Ovary (tissue), 9 donors: ENCODE measurements around the gene ZNF74. TPM values are rescaled to one million over a fixed set of nuclear protein-coding genes. Genes with fewer than 3 reads are reported as not detected.
A peak's percentile ranks its signal among the peaks of the same experiment; 100 is the strongest.

Experiments
- DNase-seq, 5 donors: peaks; one replicate each; pipeline ENCODE4 v3.0.0-alpha.2; 2019 to 2020
- H3K27ac ChIP-seq, 2 donors: fragments of 200-600 bp; one replicate each; pipeline versions ENCODE4 v1.5.1 to v1.8.0; 2019 to 2022
- H3K27me3 ChIP-seq: fragments of 200-600 bp; one replicate; pipeline ENCODE4 v1.8.0; 2022
- H3K36me3 ChIP-seq: fragments of 200-600 bp; sonication (generic); one replicate; pipeline ENCODE4 v1.5.1; 2019
- H3K4me1 ChIP-seq: one replicate; pipeline ENCODE4 v1.8.1; 2013; ENCODE audit warnings: mild to moderate bottlenecking, moderate library complexity; ENCODE audit not compliant: insufficient read depth
- H3K4me3 ChIP-seq: fragments of 200-600 bp; sonication (generic); one replicate; pipeline ENCODE4 v1.5.1; 2017
- H3K9me3 ChIP-seq, 2 donors: fragments of 200-600 bp in 1 of 2; sonication (generic) in 1 of 2; one replicate each; pipeline versions ENCODE4 v1.5.1 to v1.8.1; 2013 to 2019; ENCODE audit warnings: mild to moderate bottlenecking in 1 of 2, moderate library complexity in 1 of 2
- EP300 ChIP-seq: sonication (generic); formaldehyde crosslinking; IDR thresholded peaks from one replicate; pipeline ENCODE4 v1.6.1; 2017; ENCODE audit warnings: antibody characterized with exemption
- POLR2A ChIP-seq: fragments of 450-650 bp; IDR thresholded peaks from one replicate; pipeline ENCODE4 v1.6.1; 2017; ENCODE audit warnings: antibody characterized with exemption, mild to moderate bottlenecking, moderate library complexity
- WGBS, 3 donors: extraction: QIAGEN DNeasy Blood & Tissue Kit in 1 of 3; methylation state at CpG; one replicate each; pipeline versions ENCODE4 v1.1.5 to v1.1.7; 2013 to 2017; 5-methylcytosine and 5-hydroxymethylcytosine counted together
- intact Hi-C, 4 donors: fragments of 100-400 bp; cut with DNase I; formaldehyde crosslinking; loops; one replicate each; pipeline versions ENCODE4 v1.11.0 to v1.15.1; 2022 to 2023
- polyA plus RNA-seq, 2 donors: library from polyadenylated mRNA; stranded (reverse); fragments of 200-250 nt in 1 of 2; fragments of 350-450 nt in 1 of 2; fragmentation: Illumina TruSeq in 1 of 2; extraction: RNeasy Lipid Tissue Mini Kit (QIAGEN cat#74804) in 1 of 2; gene quantifications; one replicate each; pipeline ENCODE4 v1.2.3, GENCODE V29; 2013 to 2014
- total RNA-seq, 7 donors: library from RNA; depleted of rRNA in 2 of 7; stranded (reverse); fragments of >200 nt in 2 of 7; fragmentation: NEBNext Ultra II Directional in 3 of 7; extraction: Animal tissue kit (Norgen Biotek cat#: 25700) in 3 of 7; gene quantifications; one replicate each; pipeline versions ENCODE4 v1.1.0 to v1.2.4, GENCODE V29; 2016 to 2023
- TF ChIP-seq, protein P1 (sequence below), 3 donors: fragments of 450-650 bp in 2 of 3; fragments of 200-600 bp in 1 of 3; IDR thresholded peaks; one replicate each; pipeline versions ENCODE4 v1.5.1 to v1.8.0; 2016 to 2022; ENCODE audit warnings: antibody characterized with exemption in 3 of 3, mild to moderate bottlenecking in 1 of 3
- donor health status: DM: no; HTN: no; CAD: no; lungs with moderate emphysema.
- donor health status: DM: no; HTN: no; CAD: no.
- donor health status: Bipolar disorder and iron deficiency.
- donor health status: DM: yes; HTN: yes; CAD: no.
- donor health status: DM: no; HTN: no; CAD: no.
- donor health status: DM: yes; HTN: yes; CAD: no.

The ZNF74 gene
- total and polyA plus RNA-seq, 9 donors = 6.1 to 16.8 (median 11.6) TPM

DNA sequence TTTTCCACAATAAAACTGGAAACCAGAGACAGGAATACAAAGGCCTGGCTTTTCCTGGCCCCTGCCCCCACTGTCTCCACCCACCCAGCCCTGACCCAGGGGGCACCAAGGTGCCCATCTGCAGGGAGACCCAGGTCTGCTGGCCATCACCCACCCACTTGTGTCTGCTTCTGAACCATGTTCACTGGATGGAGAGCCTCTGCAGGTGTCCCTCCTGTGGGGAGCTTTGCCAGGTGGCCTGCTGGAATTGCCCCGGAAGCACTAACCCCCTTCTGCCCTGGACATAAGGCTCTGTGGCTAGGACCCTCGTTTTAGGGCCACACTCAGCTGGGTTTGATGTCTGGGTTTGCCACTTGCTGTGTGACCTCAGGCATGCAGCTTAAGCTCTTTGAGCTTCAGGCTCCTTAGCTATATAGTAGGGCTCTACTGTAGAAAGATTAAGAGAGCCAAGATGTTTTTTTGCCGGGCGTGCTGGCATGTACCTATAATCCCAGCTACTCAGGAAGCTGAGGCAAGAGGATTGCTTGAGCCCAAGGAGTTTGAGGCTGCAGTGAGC lies 39.8 kb downstream of the ZNF74 start:
- DNase-seq = peak in 2 of 5 donors; percentile 17 to 25
- WGBS, 3 donors = 65 to 76% (median 73%) methylated on average over 4 of the region's 4 CpGs
- Histone ChIP-seq H3K36me3 (no peaks in the 10 kb centered on the region), H3K9me3 (no peaks in the 10 kb centered on the region), H3K27ac (no peak overlapping the region), H3K4me1 (peaks cover 10% of the 10 kb centered on the region), H3K4me3 (no peak overlapping the region), H3K27me3 (no peaks in the 10 kb centered on the region)
- TF ChIP-seq, protein P1, sequence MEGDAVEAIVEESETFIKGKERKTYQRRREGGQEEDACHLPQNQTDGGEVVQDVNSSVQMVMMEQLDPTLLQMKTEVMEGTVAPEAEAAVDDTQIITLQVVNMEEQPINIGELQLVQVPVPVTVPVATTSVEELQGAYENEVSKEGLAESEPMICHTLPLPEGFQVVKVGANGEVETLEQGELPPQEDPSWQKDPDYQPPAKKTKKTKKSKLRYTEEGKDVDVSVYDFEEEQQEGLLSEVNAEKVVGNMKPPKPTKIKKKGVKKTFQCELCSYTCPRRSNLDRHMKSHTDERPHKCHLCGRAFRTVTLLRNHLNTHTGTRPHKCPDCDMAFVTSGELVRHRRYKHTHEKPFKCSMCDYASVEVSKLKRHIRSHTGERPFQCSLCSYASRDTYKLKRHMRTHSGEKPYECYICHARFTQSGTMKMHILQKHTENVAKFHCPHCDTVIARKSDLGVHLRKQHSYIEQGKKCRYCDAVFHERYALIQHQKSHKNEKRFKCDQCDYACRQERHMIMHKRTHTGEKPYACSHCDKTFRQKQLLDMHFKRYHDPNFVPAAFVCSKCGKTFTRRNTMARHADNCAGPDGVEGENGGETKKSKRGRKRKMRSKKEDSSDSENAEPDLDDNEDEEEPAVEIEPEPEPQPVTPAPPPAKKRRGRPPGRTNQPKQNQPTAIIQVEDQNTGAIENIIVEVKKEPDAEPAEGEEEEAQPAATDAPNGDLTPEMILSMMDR (IDR thresholded peaks at IDR 0.05) = no peak
- no peak for TF ChIP-seq EP300
- no peak for TF ChIP-seq POLR2A
- intact Hi-C loops = no loop called here

DNA sequence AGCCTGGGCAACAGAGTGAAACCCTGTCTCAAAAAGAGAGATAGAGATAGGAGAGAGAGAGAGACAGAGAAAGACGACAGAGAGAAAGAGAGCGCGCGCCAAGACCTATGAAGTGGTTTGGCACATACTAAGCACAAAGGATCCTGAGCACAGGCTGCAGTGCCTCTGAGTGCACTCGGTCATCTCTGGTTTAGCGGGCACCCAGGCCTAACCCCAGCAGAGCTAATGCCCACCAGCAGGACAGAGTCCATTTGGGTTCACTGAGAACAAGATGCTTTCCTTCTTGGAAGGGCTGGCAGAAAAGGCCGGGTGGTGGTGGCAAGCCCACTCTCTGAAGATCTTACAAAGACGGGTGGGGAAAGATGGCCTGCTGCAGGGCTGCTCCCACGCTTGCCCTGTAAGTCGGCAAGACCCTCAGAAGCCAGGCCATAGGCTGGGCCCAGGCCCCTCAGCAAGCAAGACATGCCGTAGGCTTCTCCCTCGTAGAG lies 40.4 kb downstream of the ZNF74 start:
- Histone ChIP-seq H3K4me3 (no peak overlapping the region), H3K9me3 (no peaks in the 10 kb centered on the region), H3K36me3 (no peaks in the 10 kb centered on the region), H3K27ac (no peak overlapping the region), H3K27me3 (no peaks in the 10 kb centered on the region), H3K4me1 (peaks cover 15% of the 10 kb centered on the region)
- 83 to 89% (median 87%) methylated on average over 12 of the region's 12 CpGs for WGBS, 3 donors
- TF ChIP-seq, protein P1 (IDR thresholded peaks at IDR 0.05) = no peak
- no peak for TF ChIP-seq EP300
- no peak for TF ChIP-seq POLR2A
- intact Hi-C loops = no loop called here
- DNase-seq = peak in 2 of 5 donors; percentile 13 to 31

DNA sequence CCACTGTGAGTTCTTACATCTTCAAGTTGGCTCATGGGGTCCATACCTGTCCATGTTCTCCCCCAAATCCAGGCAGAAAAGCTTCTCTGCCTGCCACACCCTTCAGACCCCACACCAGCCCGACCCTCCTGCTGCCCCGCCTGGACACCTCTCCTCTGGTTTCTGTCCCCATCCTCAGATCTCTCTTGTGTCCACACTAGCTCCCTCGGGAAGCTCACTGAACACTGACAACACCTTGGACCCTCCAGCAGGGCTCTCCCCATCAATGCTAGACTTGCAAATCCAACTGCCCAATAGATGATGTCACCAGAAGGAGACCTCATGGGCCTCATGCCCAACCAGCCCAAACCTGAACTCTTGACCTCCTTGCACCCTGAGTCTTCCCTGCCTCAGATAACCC lies 40.8 kb downstream of the ZNF74 start:
- Histone ChIP-seq H3K9me3 (no peaks in the 10 kb centered on the region), H3K4me3 (no peak overlapping the region), H3K27me3 (no peaks in the 10 kb centered on the region), H3K27ac (no peak overlapping the region), H3K36me3 (no peaks in the 10 kb centered on the region), H3K4me1 (peaks cover 15% of the 10 kb centered on the region)
- intact Hi-C loops = no loop called here
- peak in 2 of 5 donors; percentile 16 to 31 for DNase-seq
- WGBS, 3 donors = 86 to 93% (median 90%) methylated on average over 3 of the region's 3 CpGs
- TF ChIP-seq EP300 = no peak
- no peak for TF ChIP-seq POLR2A
- TF ChIP-seq, protein P1 (IDR thresholded peaks at IDR 0.05) = no peak

- Histone ChIP-seq H3K27ac (no peak overlapping the region), H3K9me3 (no peaks in the 10 kb centered on the region), H3K4me1 (peaks cover 15% of the 10 kb centered on the region), H3K36me3 (no peaks in the 10 kb centered on the region), H3K27me3 (no peaks in the 10 kb centered on the region), H3K4me3 (peak overlapping the region; percentile 81)
- intact Hi-C loops = loop anchor here in 1 of 4 donors (2.0 kb wide), 1 partner anchor 15 kb away; no protein-coding TSS in a partner anchor
- no peak for TF ChIP-seq POLR2A
- TF ChIP-seq, protein P1 (IDR thresholded peaks at IDR 0.05) = no peak
- no peak for TF ChIP-seq EP300
- DNase-seq = peak in 2 of 5 donors; percentile 18 to 44
- 16 to 27% (median 21%) methylated on average over 10 to 11 of the region's 11 CpGs for WGBS, 3 donors
Measured at GRCh38 chr22:20435436-20436306, 41.7 kb downstream of the ZNF74 start.
